Calu3 (cell line): ENCODE data around the gene CYP46A1. TPM values are rescaled to one million over a fixed set of nuclear protein-coding genes. Genes with fewer than 3 reads are reported as not detected.

Experiments used
- BruUV-seq: library from RNA; stranded (reverse); fragments of 400-500 nt; replicated peaks from 2 replicates; lab custom pipeline; 2021; lab: Mats Ljungman, UMichigan
- CTCF ChIA-PET: fragments of 300-600 bp; sonication (Branson Sonifier 250); formaldehyde crosslinking; loops from one replicate; lab custom pipeline; 2022; ENCODE audit warnings: antibody characterized with exemption; lab: Charles Lee
- DNase-seq: peaks from one replicate; pipeline ENCODE4 v3.0.0; 2022
- H3K27ac Mint-ChIP-seq: one replicate; pipeline ENCODE4 v1.8.0; 2022; ENCODE audit warnings: mixed read lengths; ENCODE audit not compliant: unreplicated experiment
- H3K27me3 Mint-ChIP-seq: one replicate; pipeline ENCODE4 v1.8.0; 2022; ENCODE audit warnings: mixed read lengths; ENCODE audit not compliant: unreplicated experiment
- H3K36me3 Mint-ChIP-seq: one replicate; pipeline ENCODE4 v1.8.0; 2022; ENCODE audit warnings: mild to moderate bottlenecking, moderate library complexity, mixed read lengths; ENCODE audit not compliant: insufficient read depth, unreplicated experiment
- H3K4me1 Mint-ChIP-seq: one replicate; pipeline ENCODE4 v1.8.0; 2022; ENCODE audit warnings: mild to moderate bottlenecking, low read depth, mixed read lengths; ENCODE audit not compliant: unreplicated experiment
- H3K4me3 Mint-ChIP-seq: one replicate; pipeline ENCODE4 v1.8.0; 2022; ENCODE audit warnings: mild to moderate bottlenecking, low read depth, moderate library complexity, mixed read lengths; ENCODE audit not compliant: unreplicated experiment
- H3K9me3 Mint-ChIP-seq: one replicate; pipeline ENCODE4 v1.8.0; 2022; ENCODE audit warnings: low read depth, mixed read lengths; ENCODE audit not compliant: unreplicated experiment
- intact Hi-C: fragments of 100-400 bp; cut with micrococcal nuclease; formaldehyde crosslinking; loops from one replicate; pipeline ENCODE4 v1.10.0; 2022; ENCODE audit not compliant: unreplicated experiment
- total RNA-seq: library from RNA; stranded (reverse); gene quantifications from 2 replicates; pipeline ENCODE4 v1.2.3, GENCODE V29; 2022
- TF ChIP-seq, protein P1 (sequence below): fragments of 200-600 bp; IDR thresholded peaks from one replicate; pipeline ENCODE4 v1.8.0; 2022; ENCODE audit warnings: antibody characterized with exemption; ENCODE audit not compliant: unreplicated experiment

Gene CYP46A1
- total RNA-seq, 1 experiment from 2014 or later, result not detected

DNA sequence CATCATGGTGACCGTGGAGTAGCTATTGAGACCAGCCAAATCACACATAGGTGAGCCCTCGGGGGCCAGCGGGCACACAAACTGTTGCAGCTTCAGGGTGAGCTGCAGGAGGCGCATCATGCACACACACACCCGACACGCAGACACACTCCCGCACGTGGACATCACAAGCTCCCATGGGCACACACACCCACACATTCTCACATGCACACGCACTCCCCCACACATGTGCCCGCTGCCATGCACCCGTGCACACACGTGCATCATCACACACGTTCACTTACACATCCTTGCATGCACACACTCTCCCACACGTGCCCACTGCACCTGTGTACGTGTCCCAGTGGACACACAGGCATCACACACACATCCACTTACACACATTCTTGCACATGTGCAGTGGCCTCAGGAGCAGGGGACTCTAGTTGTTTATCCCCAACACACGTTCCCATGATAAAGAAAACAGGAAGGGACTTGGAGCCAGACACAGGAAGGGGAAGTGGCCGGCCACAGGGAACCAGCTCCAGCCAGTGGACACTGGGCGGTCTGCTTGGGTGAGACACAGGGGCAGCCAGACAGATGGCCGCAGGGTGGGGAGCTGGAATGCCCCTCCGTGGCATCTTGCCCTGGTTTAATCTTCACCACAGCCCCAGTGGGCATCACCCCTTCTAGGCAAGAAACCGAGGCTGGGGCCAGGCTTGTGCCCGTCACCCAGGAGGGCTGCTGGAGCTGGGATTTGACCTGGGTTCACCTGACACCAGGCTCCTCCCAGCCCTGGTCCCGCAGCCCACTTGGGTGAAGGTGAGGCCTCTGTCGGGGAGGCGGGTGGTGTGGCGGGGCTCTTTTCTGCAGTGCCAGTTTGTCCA, 49.7 kb downstream of the CYP46A1 start:
- CTCF ChIA-PET, result no interaction called here
- H3K9me3 Mint-ChIP-seq, result no peaks in the 10 kb centered on the region
- H3K27ac Mint-ChIP-seq, result no peak overlapping the region
- TF ChIP-seq, protein P1, sequence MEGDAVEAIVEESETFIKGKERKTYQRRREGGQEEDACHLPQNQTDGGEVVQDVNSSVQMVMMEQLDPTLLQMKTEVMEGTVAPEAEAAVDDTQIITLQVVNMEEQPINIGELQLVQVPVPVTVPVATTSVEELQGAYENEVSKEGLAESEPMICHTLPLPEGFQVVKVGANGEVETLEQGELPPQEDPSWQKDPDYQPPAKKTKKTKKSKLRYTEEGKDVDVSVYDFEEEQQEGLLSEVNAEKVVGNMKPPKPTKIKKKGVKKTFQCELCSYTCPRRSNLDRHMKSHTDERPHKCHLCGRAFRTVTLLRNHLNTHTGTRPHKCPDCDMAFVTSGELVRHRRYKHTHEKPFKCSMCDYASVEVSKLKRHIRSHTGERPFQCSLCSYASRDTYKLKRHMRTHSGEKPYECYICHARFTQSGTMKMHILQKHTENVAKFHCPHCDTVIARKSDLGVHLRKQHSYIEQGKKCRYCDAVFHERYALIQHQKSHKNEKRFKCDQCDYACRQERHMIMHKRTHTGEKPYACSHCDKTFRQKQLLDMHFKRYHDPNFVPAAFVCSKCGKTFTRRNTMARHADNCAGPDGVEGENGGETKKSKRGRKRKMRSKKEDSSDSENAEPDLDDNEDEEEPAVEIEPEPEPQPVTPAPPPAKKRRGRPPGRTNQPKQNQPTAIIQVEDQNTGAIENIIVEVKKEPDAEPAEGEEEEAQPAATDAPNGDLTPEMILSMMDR, result no peak
- intact Hi-C loops, result no loop called here
- H3K4me3 Mint-ChIP-seq, result no peak overlapping the region
- peaks cover 20% of the 10 kb centered on the region for H3K4me1 Mint-ChIP-seq
- H3K36me3 Mint-ChIP-seq, result peaks cover 10% of the 10 kb centered on the region
- H3K27me3 Mint-ChIP-seq, result peaks cover 21% of the 10 kb centered on the region
- BruUV-seq, result no TSS peak
- no peak for DNase-seq

DNA sequence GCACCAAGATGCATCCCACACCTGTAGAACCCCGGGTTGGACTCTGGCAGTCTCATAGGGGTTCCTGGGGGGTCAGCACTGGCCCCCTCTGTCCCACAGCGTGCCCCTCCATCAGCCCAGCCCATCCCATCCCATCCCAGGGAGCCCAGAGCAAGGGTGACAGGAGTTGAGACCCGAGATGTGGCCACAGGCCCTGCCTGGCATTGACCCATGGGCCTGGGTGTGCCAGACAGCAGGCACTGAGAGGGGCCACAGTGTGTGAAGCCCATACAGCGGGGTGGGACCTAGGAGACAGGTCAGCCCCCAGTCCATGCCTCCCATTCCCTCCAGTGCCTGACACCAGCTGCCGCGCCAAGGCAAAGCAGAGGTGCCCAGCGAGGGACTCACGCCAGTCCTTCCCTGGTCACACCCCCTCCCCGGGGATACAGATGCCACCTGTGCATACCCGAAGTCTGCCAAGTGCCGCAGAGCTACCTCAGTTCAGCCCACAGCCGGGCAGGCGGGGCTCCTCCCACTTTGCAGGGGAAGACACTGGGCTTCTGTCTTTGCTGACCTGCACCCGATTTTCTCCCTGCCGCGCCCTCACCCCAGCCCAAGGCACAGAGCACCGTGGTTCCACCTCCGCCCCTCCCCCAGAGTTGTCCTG, 50.4 kb downstream of the CYP46A1 start:
- no peak for DNase-seq
- TF ChIP-seq, protein P1, result no peak
- Mint-ChIP-seq H3K4me1 (peaks cover 20% of the 10 kb centered on the region), H3K36me3 (peaks cover 10% of the 10 kb centered on the region), H3K27me3 (peaks cover 21% of the 10 kb centered on the region), H3K9me3 (no peaks in the 10 kb centered on the region), H3K27ac (no peak overlapping the region), H3K4me3 (no peak overlapping the region)
- intact Hi-C loops, result loop anchor here (5.0 kb wide), 1 partner anchor 58 kb away; the partner anchor contains the start of gene EML1
- no TSS peak for BruUV-seq
- CTCF ChIA-PET, result no interaction called here

DNA sequence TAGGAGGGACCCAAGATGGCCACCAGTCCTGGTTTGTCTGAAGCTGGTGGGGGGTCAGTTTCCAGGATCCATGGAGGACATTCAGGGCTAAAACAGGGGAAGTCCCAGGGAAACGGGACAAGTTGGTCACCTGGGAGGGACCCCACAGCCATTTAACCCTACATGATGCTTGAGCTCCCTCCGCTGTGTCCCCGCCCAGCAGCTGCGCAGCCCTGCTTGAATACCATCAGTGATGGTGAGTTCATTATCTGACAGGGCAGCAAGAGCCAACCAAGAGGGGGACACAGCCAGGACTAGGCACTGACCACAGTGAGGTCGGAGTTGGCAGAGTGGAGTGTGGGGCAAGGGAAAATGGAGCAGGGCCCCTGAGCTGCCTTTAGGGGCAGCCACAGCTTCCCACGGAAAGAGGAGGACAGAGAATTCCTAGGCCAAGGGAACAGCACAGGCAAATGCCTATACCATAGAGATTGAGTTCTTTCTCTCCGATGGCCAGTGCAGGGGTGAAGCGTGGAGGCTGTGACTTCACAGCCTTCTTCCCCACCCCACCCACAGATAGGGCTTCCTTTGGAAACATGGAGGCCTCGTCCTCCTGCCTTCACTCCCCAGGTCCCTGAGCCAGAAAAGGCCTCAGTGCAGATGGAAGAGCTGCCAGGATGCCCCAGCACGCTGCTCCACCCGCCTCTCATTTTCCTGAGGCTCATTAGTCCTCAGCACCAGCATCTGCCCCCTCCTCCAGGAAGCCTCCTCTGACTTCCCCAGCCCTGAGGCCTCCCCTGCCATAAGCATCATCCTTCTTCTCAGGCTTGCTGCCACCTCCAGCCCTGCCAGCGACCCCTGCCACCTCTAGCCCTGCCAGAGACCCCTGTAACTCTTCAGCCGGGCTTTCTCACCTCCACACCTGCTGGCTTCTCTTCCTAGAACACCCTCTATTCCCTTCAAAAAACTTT, 51.4 kb downstream of the CYP46A1 start:
- TF ChIP-seq, protein P1, result no peak
- H3K27ac Mint-ChIP-seq, result no peak overlapping the region
- no peak for DNase-seq
- peaks cover 10% of the 10 kb centered on the region for H3K36me3 Mint-ChIP-seq
- peaks cover 20% of the 10 kb centered on the region for H3K4me1 Mint-ChIP-seq
- CTCF ChIA-PET, result interaction anchor here (2.6 kb wide), 1 partner anchor 17 kb away, joined by 10 read pairs; no protein-coding TSS in a partner anchor
- no peak overlapping the region for H3K4me3 Mint-ChIP-seq
- intact Hi-C loops, result loop anchor here (5.0 kb wide), 1 partner anchor 57 kb away; the partner anchor contains the start of gene EML1
- peaks cover 21% of the 10 kb centered on the region for H3K27me3 Mint-ChIP-seq
- no TSS peak for BruUV-seq
- no peaks in the 10 kb centered on the region for H3K9me3 Mint-ChIP-seq
